Endothelial cell of umbilical vein (primary cell): Measurements from ENCODE around the gene IFT57.

Experiments
- CTCF ChIP-seq, 2 donors: IDR thresholded peaks; 1 replicate in 1 of 2; 2 replicates in 1 of 2; pipeline ENCODE4 v1.5.1; 2011; ENCODE audit warnings: low read length in 2 of 2, mild to moderate bottlenecking in 2 of 2, moderate library complexity in 2 of 2, control low read depth in 1 of 2, inconsistent platforms in 1 of 2, low read depth in 1 of 2; ENCODE audit not compliant: insufficient read depth in 1 of 2; ENCODE audit errors: extremely low read depth in 1 of 2
- EZH2 ChIP-seq: IDR thresholded peaks from 2 replicates; pipeline ENCODE4 v1.6.1; 2012; ENCODE audit warnings: borderline replicate concordance, low read depth, mild to moderate bottlenecking, moderate library complexity, low read length, inconsistent platforms; ENCODE audit not compliant: severe bottlenecking
- FOS ChIP-seq: IDR thresholded peaks from 2 replicates; pipeline ENCODE4 v1.6.1; 2011; ENCODE audit warnings: mild to moderate bottlenecking, low read length, moderate library complexity, borderline replicate concordance; ENCODE audit not compliant: insufficient read depth
- GATA2 ChIP-seq: IDR thresholded peaks from 2 replicates; pipeline ENCODE4 v1.7.0; 2011; ENCODE audit warnings: low read depth, mild to moderate bottlenecking, moderate library complexity, mixed read lengths, low read length; ENCODE audit not compliant: insufficient read length, insufficient read depth
- JUN ChIP-seq: IDR thresholded peaks from 2 replicates; pipeline ENCODE4 v1.6.1; 2011; ENCODE audit warnings: borderline replicate concordance, low read depth; ENCODE audit not compliant: insufficient read length, insufficient read depth
- MAX ChIP-seq: IDR thresholded peaks from 2 replicates; pipeline ENCODE4 v1.6.1; 2011; ENCODE audit not compliant: insufficient read depth, insufficient read length
- MYC ChIP-seq: IDR thresholded peaks from one replicate; pipeline ENCODE4 v1.6.1; 2011; ENCODE audit warnings: mild to moderate bottlenecking, low read depth, low read length
- POLR2A ChIP-seq: IDR thresholded peaks from 2 replicates; pipeline ENCODE4 v1.6.1; 2012; ENCODE audit warnings: low read depth, mild to moderate bottlenecking, control low read depth, low read length
- POLR2AphosphoS5 ChIP-seq: IDR thresholded peaks from 2 replicates; pipeline ENCODE4 v1.6.1; 2012; ENCODE audit warnings: low read depth, mild to moderate bottlenecking, control low read depth, low read length, moderate library complexity; ENCODE audit not compliant: insufficient read depth

- TF ChIP-seq CTCF (IDR thresholded peaks at IDR 0.05; ENCODE audit: extremely low read depth in 1 of 2, insufficient read depth in 1 of 2, low read depth in 1 of 2, low read length in 2 of 2) (no peak), MAX (no peak), POLR2A (no peak), EZH2 (no peak), POLR2AphosphoS5 (no peak), JUN (no peak), MYC (no peak), GATA2 (no peak), FOS (no peak)
These were observed 21.6 kb downstream of the IFT57 start for GRCh38 chr3:108200578-108200977.
